Thymus (tissue), 14 donors: ENCODE data around the gene TLCD3B. TPM values are rescaled to one million over a fixed set of nuclear protein-coding genes. Genes with fewer than 3 reads are reported as not detected.

Source experiments
- DNase-seq, 9 donors: peaks; one replicate each; pipeline ENCODE4 v3.0.0-alpha.2; 2013; ENCODE audit warnings: low spot score in 9 of 9, low read depth in 6 of 9, missing footprints in 1 of 9
- H3K27ac ChIP-seq, 2 donors: one replicate each; pipeline ENCODE4 v1.5.1; 2013; ENCODE audit warnings: control low read depth in 1 of 2, low read depth in 1 of 2, low read length in 1 of 2, mild to moderate bottlenecking in 1 of 2, moderate library complexity in 1 of 2
- H3K27me3 ChIP-seq, 2 donors: one replicate each; pipeline ENCODE4 v1.5.1; 2013; ENCODE audit warnings: low read length in 1 of 2; ENCODE audit not compliant: control insufficient read depth in 2 of 2, insufficient read depth in 1 of 2
- H3K36me3 ChIP-seq, 2 donors: one replicate each; pipeline ENCODE4 v1.5.1; 2013; ENCODE audit warnings: low read length in 1 of 2, mild to moderate bottlenecking in 1 of 2, moderate library complexity in 1 of 2; ENCODE audit not compliant: control insufficient read depth in 2 of 2, insufficient read depth in 2 of 2
- H3K4me1 ChIP-seq, 2 donors: one replicate each; pipeline ENCODE4 v1.5.1; 2013; ENCODE audit warnings: low read length in 2 of 2; ENCODE audit not compliant: control insufficient read depth in 2 of 2, insufficient read depth in 2 of 2
- H3K4me3 ChIP-seq, 2 donors: one replicate each; pipeline ENCODE4 v1.5.1; 2013; ENCODE audit warnings: low read length in 2 of 2, control low read depth in 1 of 2, mild to moderate bottlenecking in 1 of 2
- H3K9me3 ChIP-seq, 2 donors: one replicate each; pipeline ENCODE4 v1.5.1; 2013; ENCODE audit warnings: low read length in 1 of 2, mild to moderate bottlenecking in 1 of 2; ENCODE audit not compliant: control insufficient read depth in 2 of 2, insufficient read depth in 1 of 2
- WGBS: extraction: QIAGEN DNeasy Blood & Tissue Kit; methylation state at CpG from one replicate; pipeline ENCODE4 v1.1.7; 2013; 5-methylcytosine and 5-hydroxymethylcytosine counted together
- long read RNA-seq, 10 donors: transcript quantifications; one replicate each; lab custom pipeline, GENCODE V29; 2026
- polyA plus RNA-seq: library from polyadenylated mRNA; stranded (reverse); fragments of 200-250 nt; gene quantifications from one replicate; pipeline ENCODE4 v1.2.3, GENCODE V29; 2013
- total RNA-seq: library from RNA; stranded (reverse); fragments of 120-200 nt; gene quantifications from one replicate; pipeline ENCODE4 v1.2.4, GENCODE V29; 2013
- donor health status: healthy.

Gene TLCD3B, protein sequence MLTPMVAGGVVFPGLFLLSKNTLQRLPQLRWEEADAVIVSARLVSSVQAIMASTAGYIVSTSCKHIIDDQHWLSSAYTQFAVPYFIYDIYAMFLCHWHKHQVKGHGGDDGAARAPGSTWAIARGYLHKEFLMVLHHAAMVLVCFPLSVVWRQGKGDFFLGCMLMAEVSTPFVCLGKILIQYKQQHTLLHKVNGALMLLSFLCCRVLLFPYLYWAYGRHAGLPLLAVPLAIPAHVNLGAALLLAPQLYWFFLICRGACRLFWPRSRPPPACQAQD
- total RNA-seq (0.24 TPM), polyA plus RNA-seq (0.68 TPM)
- long read RNA-seq, donor 1, result 0 reads
- long read RNA-seq, donor 2, result 0 reads
- long read RNA-seq, donor 3, result 0 reads
- long read RNA-seq, donor 4, partial matches to known transcripts, result 658 of 722 reads
- long read RNA-seq, donor 4, other reads (novel, unspliced or antisense), result 64 of 722 reads
- long read RNA-seq, donor 5, partial matches to known transcripts, result 1,576 of 1,951 reads
- long read RNA-seq, donor 5, other reads (novel, unspliced or antisense), result 375 of 1,951 reads
- long read RNA-seq, donor 6, result 0 reads
- long read RNA-seq, donor 7, result 0 reads
- long read RNA-seq, donor 8, partial matches to known transcripts, result 0 of 1 reads
- long read RNA-seq, donor 8, other reads (novel, unspliced or antisense), result 0 of 1 reads
- long read RNA-seq, donor 9, result 0 reads
- long read RNA-seq, donor 10, result 0 reads

DNA sequence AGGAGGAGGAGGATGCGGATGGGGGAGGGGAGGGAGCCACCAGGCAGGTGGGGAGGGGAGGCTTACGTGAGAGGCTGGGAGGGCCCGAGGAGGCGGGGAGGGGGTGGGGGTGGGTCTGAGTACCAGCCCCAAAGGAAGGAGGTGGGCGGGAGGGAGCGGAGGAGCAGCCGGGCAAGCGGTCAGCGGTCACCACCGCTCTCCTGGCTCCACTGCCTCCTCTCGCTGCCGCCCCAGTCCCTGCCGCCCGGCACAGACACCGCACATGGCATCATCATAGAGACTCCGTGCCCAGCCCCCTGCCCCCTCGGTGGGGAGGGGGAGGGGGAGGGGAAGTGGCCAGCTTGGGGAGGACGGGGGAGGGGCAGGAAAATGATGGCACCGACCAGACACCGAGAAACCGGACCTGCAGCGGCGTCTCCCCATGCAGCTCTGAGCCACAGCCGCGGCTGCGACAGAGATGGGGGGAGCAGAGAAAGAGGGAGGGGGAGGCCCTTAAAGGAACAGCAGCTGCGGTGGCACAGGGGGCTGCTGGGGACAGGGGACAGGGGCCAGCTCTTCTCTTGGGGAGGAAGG is at the start of gene TLCD3B:
Gene TLCD3B (minus strand): TSS at position 431 of the 573 bp plus-strand sequence. CDS start 744 bp downstream, outside the sequence.
- Histone ChIP-seq H3K9me3 (peaks cover 0 to 10% of the 10 kb centered on the region in 2 donors), H3K27me3 (peaks cover 37 to 77% of the 10 kb centered on the region in 2 donors), H3K4me3 (peak within 1 kb of the TSS in 1 of 2 donors; percentile 25), H3K4me1 (peaks cover 0 to 10% of the 10 kb centered on the region in 2 donors), H3K27ac (no peak within 1 kb of the TSS), H3K36me3 (peaks cover 0 to 2% of the 10 kb centered on the region in 2 donors)
- WGBS, result 1% methylated on average over 27 of the region's 27 CpGs
- DNase-seq, result no peak

DNA sequence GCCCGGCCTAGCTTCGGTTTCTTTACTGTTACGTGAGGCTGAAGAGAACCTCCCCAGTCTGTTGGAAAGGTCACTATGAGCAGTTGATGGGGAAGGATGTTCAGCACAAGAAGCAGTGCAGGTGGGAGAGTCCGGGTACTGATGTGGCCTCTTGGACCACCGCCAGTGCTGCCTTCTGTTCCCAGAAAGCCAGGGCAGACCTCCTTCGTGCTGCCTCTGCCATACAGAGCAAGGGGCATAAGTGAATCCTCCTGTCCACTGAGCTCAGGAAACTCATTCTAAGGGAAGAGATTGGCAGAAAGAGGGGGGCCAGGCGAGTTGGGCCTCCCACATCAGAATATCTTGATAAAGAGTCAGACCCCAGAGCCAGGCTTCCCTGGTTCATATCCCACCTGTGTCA is 48.4 kb upstream of the TLCD3B start:
- Histone ChIP-seq H3K27ac (no peak overlapping the region), H3K36me3 (peaks cover 53 to 72% of the 10 kb centered on the region in 2 donors), H3K4me1 (peaks cover 8 to 27% of the 10 kb centered on the region in 2 donors), H3K9me3 (no peaks in the 10 kb centered on the region), H3K4me3 (no peak overlapping the region), H3K27me3 (no peaks in the 10 kb centered on the region)
- no peak for DNase-seq
- WGBS, result 97% methylated on average over 7 of the region's 7 CpGs

DNA sequence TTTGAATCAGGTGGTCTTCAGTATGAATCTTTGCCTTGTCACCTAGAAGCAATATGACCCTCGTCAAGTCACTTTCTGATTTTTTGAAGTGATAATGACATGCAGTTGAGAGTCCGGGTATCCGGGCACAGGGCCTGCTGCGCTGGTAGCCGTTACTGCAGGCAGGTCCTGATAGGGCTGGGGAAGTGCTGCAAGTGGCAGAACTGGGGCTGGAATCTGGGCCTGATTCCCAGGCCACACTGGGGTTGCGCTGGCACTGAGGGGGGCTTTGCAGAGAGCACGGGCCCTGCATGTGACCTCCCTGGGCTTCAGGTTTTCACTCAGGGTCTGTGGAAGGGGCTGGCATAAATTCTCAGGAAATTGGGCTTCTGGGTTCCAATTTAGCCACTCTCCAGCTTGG is 47.7 kb upstream of the TLCD3B start:
- H3K9me3 ChIP-seq, result no peaks in the 10 kb centered on the region
- no peak overlapping the region for H3K4me3 ChIP-seq
- WGBS, result 97% methylated on average over 7 of the region's 7 CpGs
- no peak for DNase-seq
- H3K4me1 ChIP-seq, result peaks cover 8 to 27% of the 10 kb centered on the region in 2 donors
- H3K36me3 ChIP-seq, result peaks cover 46 to 64% of the 10 kb centered on the region in 2 donors
- no peaks in the 10 kb centered on the region for H3K27me3 ChIP-seq
- H3K27ac ChIP-seq, result no peak overlapping the region

DNA sequence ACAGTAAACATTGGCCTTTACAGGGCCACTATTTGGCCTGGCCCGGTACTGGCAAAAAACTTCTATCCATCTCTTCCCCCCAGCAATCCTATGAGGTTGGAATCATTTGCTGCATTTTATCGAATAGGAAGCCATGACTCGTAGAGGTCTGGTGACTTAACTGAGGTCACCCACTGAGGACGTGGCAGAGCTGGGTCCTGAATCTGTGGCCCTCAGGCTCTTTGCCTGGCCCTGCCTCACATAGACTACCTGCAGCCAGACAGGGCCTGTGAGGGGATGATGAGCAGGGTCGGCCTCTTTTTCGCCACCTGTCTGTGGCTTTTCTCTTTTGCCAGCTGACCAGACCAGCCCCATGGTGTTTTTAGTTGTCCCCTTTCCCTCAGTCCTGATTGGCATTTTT is 46.6 kb upstream of the TLCD3B start:
- 95% methylated on average over 6 of the region's 6 CpGs for WGBS
- DNase-seq, result no peak
- Histone ChIP-seq H3K27me3 (no peaks in the 10 kb centered on the region), H3K27ac (no peak overlapping the region), H3K9me3 (no peaks in the 10 kb centered on the region), H3K36me3 (peaks cover 35 to 59% of the 10 kb centered on the region in 2 donors), H3K4me1 (peaks cover 8 to 27% of the 10 kb centered on the region in 2 donors), H3K4me3 (no peak overlapping the region)

DNA sequence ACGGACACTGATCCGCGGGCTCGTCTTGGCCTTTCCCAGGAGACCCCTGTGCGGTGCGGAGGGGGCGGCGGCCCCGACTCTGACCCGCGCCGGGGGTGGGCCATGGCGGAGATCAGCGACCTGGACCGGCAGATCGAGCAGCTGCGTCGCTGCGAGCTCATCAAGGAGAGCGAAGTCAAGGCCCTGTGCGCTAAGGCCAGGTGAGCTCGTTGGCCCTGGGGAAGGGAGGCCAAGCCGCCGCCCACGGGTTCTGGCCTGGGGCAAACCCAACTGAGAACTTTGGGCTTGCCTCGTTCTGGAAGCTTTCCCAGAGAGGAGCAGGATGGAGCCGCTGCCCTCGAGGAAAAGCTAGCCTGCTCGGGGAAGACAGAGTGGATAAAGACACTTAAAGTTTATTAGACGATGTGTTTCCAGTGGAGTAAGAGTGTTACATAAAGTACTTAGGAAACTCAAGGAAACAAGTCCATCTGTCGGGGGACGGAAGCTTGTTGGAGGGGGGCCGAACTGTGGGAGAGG is 45.3 kb upstream of the TLCD3B start:
- Histone ChIP-seq H3K4me1 (peaks cover 8 to 27% of the 10 kb centered on the region in 2 donors), H3K9me3 (no peaks in the 10 kb centered on the region), H3K36me3 (peaks cover 33 to 61% of the 10 kb centered on the region in 2 donors), H3K4me3 (peak overlapping the region; percentile 83 to 97), H3K27me3 (no peaks in the 10 kb centered on the region), H3K27ac (peak overlapping the region; percentile 88 to 93)
- 3% methylated on average over 33 of the region's 33 CpGs for WGBS
- peak in 1 of 9 donors; percentile 34 for DNase-seq

DNA sequence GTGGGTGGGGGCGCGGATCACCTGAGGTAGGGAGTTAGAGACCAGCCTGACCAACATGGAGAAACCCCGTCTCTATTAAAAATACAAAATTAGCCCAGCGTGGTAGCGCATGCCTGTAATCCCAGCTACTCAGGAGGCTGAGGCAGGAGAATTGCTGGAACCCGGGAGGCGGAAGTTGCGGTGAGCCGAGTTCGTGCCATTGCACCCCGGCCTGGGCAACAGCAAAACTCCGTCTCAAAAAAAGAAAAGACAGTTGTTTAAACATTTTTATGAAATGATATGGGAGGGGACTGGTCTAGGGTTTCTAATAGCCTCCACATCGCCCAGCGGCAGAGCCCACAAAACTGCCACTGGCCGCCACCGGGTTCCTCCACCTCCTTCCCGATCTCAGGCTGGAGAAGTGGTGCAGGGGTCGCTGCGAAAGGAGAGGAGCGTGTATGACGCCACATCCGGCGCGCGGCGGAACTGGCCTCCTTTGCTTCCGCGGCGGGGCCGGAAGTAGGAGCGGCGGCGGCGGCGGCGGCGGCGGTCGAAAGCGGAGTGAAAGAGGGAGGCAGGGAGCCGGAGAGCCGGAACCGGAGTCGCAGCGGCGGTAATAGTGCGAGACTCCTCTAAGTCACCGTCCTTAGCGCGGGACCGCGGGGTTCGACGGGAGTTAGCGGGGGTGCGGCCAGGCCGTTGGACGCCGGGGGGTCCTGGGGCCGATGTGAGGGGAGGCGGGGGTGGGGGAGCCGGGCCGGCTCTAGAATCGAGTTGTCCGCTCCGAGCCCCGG is 44.6 kb upstream of the TLCD3B start, which contains the start of gene PPP4C:
Gene PPP4C (plus strand): TSS at position 492 of the 773 bp plus-strand sequence. CDS start 384 bp downstream, outside the sequence.
- Histone ChIP-seq H3K9me3 (no peaks in the 10 kb centered on the region), H3K4me3 (peak within 1 kb of the TSS; percentile 83 to 97), H3K4me1 (peaks cover 8 to 27% of the 10 kb centered on the region in 2 donors), H3K27me3 (no peaks in the 10 kb centered on the region), H3K27ac (peak within 1 kb of the TSS; percentile 88 to 93), H3K36me3 (peaks cover 33 to 61% of the 10 kb centered on the region in 2 donors)
- 2% methylated on average over 67 of the region's 67 CpGs for WGBS
- DNase-seq, result peak in 8 of 9 donors; percentile 74 to 94 (median 82)

DNA sequence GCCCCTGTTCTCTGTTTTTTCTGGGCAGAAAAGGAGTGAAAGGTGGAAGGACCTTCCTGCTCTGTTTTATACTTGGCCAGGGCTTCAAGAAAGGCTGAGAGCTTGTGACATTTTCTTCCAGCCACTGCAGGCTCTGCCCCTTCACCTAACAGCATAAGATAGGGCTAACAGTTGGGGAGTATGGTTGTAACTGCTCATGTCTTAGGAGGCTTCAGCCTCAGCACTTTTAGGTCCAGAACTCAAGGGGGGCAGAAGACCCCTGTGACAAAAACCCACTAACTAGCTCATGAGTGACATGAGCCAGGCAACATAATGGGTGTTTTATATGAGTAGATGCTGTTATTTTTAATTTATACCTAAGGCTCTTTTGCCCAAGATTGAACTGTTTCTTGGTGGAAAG is 39.4 kb upstream of the TLCD3B start:
- H3K4me3 ChIP-seq, result no peak overlapping the region
- DNase-seq, result no peak
- no peak overlapping the region for H3K27ac ChIP-seq
- H3K4me1 ChIP-seq, result peaks cover 15 to 32% of the 10 kb centered on the region in 2 donors
- H3K36me3 ChIP-seq, result peaks cover 48 to 65% of the 10 kb centered on the region in 2 donors
- no peaks in the 10 kb centered on the region for H3K27me3 ChIP-seq
- H3K9me3 ChIP-seq, result no peaks in the 10 kb centered on the region

DNA sequence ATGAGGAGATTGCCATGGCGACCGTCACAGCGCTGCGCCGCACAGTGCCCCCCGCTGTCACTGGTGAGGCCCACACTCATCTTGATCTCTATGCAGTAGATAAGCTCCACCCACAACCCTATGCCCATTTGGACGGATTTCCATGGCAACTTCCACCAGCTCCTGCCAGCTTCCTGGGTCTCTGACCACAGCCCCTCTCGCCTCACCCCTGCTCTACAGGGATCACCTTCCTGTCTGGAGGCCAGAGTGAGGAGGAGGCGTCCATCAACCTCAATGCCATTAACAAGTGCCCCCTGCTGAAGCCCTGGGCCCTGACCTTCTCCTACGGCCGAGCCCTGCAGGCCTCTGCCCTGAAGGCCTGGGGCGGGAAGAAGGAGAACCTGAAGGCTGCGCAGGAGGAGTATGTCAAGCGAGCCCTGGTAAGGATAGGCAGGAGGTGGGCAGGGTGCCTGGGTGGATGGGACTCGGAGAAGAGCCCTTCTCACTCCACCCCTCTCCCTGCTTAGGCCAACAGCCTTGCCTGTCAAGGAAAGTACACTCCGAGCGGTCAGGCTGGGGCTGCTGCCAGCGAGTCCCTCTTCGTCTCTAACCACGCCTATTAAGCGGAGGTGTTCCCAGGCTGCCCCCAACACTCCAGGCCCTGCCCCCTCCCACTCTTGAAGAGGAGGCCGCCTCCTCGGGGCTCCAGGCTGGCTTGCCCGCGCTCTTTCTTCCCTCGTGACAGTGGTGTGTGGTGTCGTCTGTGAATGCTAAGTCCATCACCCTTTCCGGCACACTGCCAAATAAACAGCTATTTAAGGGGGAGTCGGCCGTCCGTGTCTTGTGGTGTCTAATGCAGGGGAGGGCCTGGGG is 38.8 kb upstream of the TLCD3B start:
- H3K4me1 ChIP-seq, result peaks cover 11 to 27% of the 10 kb centered on the region in 2 donors
- no peaks in the 10 kb centered on the region for H3K9me3 ChIP-seq
- no peak for DNase-seq
- 96% methylated on average over 31 of the region's 31 CpGs for WGBS
- H3K4me3 ChIP-seq, result no peak overlapping the region
- H3K36me3 ChIP-seq, result peaks cover 48 to 65% of the 10 kb centered on the region in 2 donors
- no peaks in the 10 kb centered on the region for H3K27me3 ChIP-seq
- H3K27ac ChIP-seq, result no peak overlapping the region
